NCI-H2171 (cell line): ENCODE results near the gene SDCCAG8.
"Not testable (repeated sequence)": the region's sequence is repeated elsewhere in the genome, so short reads cannot be mapped to it uniquely, and the experiment has no call there.

ENCODE experiments used
- DNase-seq: peaks from one replicate; lab custom pipeline; 2025; lab: John Stamatoyannopoulos, UW

Gene SDCCAG8

DNA sequence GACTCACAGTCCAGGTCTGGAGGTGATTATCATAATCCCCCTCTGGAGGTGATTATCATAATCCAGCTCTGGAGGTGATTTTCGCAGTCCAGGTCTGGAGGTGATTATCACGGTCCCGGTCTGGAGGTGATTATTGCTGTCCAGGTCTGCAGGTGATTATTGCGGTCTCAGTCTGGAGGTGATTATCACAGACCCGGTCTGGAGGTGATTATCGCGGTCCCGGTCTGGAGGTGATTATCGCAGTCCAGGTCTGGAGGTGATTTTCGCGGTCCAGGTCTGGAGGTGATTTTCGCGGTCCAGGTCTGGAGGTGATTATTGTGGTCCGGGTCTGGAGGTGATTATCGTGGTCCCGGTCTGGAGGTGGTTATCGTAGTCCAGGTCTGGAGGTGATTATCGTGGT lies 76.6 kb downstream of the SDCCAG8 start:
- DNase-seq: no peak

DNA sequence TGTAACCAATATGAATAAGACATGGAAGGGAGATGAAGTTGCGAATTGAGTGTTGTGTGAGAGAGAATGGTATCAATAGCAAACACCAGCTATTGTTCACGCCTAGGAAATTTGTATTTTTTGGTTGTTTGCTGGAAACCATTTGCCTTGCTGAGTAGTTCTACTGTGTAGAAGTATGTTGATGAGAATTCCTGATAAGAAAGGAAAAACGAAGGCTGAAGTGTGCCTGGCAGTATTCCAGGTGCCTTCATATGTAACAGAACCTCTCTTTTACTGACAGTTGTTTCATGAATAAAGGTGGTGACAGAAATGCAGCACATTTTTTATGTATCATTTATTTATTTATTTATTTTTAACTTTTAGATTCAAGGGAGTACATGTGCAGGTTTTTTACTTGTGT lies 79.5 kb downstream of the SDCCAG8 start:
- no peak for DNase-seq

DNA sequence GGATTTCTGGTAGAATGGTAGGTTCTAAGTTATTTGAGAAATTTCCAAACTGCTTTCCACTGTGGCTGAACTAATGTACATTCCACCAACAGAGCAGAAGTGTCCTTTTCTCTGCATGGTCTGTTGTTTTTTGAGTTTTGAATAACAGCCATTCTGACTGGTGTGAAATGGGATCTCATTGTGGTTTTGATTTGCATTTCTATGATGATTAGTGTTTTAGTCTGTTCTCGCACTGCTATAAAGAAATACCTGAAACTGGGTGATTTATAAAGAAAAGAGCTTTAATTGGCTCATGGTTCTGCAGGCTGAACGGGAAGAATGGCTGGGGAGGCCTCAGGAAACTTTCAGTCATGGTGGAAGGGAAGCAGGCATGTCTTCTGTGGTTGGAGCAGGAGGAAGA lies 80.3 kb downstream of the SDCCAG8 start:
- no peak for DNase-seq

DNA sequence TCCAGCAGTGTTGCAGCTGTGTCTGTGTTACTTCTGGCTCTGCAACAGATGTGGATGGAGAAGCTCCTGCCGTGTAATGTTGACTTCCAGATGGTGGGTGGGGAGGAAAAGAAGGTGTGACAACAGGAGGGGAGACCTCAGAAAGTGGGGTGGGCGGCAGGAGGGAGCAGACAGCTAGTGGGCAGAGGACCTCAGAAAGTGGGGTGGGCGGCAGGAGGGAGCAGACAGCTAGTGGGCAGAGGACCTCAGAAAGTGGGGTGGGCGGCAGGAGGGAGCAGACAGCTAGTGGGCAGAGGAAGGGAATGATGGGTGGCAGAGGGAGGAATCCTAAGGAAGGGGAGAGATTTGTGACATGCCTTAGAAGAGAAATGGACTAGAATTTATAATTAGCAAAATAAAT lies 83.0 kb downstream of the SDCCAG8 start:
- not testable (repeated sequence) for DNase-seq

DNA sequence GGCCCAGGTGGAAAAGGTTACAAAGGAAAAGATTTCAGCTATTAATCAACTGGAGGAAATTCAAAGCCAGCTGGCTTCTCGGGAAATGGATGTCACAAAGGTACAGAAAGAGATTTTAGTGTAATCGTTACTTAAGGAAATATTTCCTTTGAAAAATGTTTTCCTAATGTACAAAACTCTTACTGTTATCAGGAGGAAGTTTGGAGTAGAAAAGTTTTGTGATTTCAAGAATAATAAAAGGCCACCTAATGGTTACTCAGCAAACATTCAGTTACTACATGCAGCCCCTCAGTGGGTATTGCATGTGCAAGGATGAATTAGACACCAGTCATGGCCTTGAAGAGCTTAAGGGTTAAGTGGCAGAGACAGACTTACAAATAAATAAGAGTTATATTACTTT lies 85.2 kb downstream of the SDCCAG8 start:
- DNase-seq: no peak

DNA sequence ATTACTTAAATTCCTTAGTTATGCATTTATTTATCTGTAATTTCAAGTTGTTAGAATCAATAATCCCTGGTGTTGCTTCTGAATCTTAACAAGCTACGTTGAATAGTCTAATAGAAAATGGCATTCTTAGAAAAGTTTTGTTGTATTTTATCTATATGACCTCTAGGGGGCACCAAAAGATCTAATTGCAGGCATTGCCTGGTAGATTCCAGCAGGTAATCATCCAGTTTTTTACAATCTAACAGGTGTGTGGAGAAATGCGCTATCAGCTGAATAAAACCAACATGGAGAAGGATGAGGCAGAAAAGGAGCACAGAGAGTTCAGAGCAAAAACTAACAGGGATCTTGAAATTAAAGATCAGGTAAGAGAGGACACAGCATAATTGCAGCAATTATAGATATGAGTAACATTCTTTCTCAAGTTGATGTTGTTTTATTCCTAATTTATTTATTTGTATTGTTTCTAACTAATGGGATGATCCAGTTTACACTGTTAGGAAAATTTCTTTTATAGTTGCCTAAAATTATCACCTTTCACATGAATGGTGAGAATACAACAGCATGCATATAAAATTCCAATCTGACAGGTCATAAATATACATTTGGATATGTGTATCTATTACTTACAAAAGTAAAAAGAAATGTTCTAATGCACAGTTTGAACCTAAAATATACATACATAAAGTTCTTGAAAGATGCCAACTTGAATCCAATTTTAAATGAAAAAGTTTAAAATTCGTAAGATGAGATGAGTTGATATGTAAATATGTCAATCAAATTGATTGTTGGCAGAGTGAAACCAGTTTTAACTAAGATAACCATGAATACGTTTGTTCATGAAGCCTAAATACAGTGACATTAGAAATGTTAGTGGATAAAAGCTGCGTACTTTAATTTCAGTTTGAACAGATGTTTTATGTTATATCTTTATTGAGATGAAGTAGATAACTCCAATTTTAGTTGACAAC lies 88.4 kb downstream of the SDCCAG8 start:
- peak; percentile 81 for DNase-seq

DNA sequence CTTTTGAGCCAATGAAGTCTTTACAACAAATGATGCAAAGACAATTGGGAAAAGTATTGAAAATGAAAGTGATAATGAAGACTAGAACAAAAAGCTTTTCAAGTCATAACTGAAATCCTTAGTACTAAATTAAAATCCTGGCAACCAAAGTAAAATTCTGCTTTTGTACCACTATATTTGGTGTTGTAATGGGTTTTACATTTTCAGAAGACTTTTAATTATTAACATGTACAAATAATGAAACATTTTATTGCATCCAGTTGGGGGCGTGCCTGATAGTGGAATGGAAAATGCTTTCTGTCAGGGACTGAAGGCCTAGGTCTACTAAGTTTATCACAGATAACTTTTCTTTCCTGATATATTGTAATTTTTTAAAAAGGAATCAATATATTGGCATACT lies 89.4 kb downstream of the SDCCAG8 start:
- peak; percentile 13 for DNase-seq

DNA sequence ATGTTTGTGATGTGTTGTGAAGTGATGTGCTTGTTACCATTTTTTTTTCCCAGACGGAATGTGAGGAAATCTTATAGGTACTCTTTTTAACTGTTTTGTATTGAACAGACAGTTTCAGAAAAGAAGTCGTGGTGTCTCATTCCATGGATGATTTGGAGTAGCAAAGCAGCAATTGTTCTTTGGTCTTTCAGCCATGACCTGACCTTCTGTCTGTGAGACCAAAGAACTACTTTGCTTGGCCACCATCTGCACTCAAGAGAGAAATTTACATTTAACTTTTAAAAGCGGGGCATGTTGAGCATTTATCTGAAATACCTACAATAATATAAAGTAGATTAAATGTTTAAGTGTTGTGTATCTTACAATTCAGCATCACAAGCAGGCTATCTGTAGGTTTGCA lies 90.2 kb downstream of the SDCCAG8 start:
- DNase-seq: no peak

DNA sequence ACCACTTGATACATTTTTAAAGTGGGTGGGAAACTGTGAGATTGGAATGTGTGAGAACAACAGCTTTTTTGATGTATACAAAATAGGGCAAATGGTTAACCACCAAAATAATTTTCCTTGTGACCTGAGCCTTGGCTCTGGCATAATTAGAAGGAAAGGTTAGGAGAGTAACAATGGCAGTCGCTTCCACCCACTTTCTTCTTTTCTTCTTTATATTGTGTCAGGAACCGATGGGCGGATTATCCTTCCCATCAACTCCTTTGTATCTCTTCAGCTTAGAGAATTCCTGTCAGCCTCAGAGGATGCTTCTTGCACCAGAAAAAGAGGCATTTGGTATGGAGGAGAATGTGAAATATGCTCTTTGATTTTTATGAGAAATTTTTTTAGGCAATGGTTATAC lies 90.6 kb downstream of the SDCCAG8 start:
- no peak for DNase-seq

DNA sequence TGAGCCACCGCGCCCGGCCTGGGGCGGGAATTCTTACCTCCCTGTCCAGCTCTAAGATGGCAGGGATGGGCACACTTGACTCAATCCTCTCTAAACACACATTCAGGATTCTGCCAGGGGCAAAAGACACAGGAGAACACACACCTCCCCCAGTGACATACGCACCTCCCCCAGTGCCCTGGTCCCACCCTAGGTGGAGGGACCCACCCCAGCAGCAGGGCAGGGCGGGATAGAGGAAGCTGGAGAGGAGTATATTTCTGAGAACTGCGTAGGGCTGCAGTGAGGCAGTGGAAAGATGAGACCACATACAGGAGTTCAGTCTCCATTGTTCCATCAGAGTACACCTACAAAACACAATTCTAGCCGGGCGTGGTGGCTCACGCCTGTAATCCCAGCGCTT lies 92.5 kb downstream of the SDCCAG8 start:
- no peak for DNase-seq

DNA sequence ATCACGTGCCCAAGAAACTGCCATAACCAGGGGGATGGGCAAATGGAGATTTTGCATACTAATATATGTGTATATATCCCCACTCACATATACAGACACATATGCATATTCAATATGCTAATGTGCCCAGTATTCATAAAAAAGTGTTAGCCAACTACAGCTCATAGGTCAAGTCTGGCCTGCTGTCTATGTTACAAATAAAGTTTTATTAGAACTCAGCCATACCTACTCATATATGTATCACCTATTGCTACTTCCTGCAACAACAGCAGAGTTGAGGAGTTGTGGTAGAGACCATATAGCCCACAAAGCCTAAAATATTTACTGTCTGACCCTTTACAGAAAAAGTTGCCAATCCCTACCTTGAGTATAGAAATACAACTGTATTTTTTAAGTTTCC lies 93.3 kb downstream of the SDCCAG8 start:
- no peak for DNase-seq

DNA sequence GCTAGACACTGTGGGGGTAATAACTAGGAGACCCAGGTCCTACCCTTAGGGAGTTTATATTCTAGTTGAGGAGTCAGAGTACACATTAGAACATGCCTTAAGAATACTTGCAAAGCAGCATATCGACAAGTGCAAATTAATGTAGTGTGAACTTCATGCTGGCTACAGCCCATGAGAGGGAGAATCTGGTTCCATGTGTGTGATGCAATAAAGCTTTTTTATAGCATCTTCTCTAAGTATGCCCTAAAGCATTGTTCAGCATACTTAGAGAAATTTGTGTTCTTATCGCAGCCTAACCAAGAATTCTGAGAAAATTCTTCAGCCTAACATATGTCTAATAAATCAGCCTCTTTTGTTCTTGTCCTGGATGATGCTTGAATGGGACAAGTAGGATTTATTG lies 95.5 kb downstream of the SDCCAG8 start:
- DNase-seq: no peak

DNA sequence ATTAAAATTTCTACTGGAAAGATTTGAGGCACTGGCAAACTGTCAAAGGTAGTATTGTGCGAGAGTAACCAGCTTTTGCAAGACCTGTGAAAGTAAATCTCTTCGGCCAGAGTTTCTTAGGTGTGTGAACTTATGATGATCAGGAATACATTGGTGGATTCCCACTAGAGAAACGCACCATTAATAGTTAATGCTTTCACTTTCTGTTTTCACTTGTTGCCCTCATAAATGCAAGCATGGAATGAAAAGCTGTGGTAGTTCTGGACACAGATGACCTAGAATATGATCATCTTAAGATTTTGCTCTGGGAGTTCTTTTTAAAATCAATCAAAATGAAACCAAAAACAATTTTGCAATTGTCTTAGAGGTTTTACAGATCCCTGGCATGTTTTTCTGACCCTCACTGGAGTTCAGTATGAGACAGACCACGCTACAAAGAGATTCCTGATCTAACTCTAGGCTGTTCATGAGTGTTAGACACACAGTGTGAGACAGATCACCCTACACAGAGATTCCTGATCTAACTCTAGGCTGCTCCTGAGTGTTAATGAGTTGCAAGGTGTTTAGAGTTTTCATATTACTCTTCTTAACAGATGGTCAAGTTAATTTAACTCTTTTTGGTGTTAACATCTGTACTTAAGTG lies 98.8 kb downstream of the SDCCAG8 start:
- no peak for DNase-seq

DNA sequence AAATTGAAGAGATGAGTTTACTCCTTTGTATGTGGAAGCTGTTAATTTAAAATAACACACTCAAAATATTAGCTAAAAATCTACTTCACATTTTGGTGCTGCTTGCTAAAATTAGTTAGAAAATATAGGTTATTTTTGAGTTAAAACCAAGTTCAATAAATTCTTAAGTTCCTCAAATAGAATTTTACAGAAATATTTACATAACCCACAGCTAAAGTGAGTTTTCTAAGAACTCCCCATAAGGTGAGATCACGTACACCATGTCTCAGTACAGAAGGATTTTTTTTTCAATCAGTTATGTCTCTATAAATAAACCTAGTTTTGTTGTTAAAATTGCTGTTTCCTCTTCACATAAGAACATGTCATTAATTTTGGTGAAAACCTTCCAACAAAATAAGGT lies 108.0 kb downstream of the SDCCAG8 start:
- no peak for DNase-seq

DNA sequence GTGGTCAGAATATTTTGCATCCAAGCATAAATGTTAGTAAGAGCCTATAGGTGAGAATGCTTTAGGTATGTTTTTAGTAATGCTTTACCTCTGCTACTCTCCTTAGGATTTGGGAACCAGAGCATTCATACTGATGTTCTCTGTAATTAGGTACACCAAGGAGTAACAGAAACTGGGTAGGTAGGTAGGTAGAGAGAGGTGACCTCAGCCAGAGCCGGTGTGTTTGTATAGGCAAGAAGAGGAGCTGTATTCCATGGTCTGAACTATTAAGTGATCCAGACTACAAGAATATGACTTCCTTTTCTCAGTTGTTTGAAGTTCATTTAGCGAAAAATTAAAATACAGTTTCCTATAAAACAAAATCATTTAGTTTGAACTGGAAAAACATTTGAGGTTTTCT lies 108.5 kb downstream of the SDCCAG8 start:
- DNase-seq: no peak

DNA sequence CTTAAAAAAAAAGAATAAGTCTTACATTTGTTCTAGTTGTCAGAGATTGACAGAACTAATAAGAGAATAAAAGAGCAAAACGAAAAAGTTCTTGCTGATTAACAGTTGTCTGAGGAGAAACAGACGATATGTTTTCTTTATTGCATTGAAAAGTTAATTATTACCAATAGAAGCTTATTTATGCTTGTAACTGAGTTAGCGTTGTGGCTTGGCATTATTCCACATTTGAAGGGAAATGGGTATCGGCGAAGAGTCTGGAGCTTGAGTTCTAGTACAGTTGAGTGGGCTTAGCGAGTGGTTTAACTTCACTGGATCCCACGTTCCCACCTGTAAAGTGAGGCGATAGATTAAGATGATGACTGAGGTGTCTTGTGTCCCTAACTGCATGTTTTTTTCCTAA lies 109.0 kb downstream of the SDCCAG8 start:
- DNase-seq: no peak

DNA sequence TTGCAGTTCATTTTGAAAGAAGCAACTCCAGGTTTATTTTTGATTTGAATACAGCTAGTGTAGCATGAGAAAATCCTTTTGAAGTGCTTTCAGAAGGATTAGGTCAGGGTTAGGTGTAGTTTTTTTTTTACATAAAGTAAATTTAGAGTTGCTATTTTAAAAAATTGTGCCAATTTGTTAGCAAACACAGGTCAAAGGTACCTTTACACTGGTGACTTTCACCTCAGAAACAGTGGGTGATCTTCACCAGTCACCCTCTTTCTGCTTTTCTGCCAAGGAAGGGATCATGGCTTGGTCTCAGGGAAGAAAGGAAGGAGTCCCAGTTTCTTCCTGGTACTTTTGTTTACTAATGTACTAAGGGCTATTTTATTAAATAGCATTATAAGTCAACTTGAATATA lies 111.5 kb downstream of the SDCCAG8 start:
- DNase-seq: no peak

DNA sequence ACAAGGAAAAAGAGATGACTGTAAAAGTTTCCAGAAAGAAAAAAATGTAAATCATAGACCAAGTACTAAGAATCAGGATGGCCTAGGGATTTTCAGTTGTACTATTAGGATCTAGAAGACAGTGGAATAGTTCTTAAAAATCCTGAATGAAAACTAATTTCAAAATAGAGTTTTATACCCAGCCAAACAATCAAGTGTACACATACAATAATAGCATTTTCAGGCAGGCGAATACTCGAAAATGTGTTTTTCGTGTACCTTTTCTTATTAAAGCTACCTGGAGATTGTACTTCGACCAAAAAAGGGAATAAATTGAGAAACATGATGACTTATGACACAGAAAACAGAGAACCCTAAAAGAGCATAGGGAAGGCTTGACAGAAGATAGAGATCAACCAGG lies 118.6 kb downstream of the SDCCAG8 start:
- DNase-seq: no peak

DNA sequence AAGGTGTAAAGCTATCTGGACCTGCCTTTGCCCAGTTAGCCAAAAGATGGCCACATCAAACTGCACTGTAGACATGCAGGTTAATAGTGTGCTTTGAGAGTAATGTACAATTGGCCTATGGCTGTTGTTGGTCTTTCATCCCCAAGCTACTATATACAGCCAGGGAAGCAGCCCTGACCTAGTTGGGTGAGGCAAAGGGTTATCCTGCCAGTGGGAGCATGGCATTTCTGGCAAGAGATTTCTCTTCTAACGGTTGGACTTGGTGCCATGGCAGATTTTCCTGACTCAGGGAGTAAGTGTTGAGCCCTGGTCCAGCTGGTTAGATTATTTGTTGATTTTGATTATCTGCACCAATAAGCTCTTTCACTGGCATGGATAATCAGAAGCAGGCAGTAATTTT lies 119.8 kb downstream of the SDCCAG8 start:
- no peak for DNase-seq

DNA sequence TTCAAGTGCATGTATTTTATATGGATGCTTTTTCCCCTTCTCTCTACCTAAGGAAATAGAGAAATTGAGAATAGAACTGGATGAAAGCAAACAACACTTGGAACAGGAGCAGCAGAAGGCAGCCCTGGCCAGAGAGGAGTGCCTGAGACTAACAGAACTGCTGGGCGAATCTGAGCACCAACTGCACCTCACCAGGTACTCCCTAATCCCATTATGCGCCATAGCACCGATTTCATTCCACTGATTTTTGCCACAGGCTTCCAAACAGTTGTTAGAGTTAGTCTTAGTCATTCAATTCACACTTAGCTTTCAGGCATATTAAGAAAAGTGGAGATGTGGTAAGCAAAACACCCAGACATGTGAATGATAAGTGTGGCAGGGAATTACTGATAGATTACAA lies 122.8 kb downstream of the SDCCAG8 start:
- no peak for DNase-seq

DNA sequence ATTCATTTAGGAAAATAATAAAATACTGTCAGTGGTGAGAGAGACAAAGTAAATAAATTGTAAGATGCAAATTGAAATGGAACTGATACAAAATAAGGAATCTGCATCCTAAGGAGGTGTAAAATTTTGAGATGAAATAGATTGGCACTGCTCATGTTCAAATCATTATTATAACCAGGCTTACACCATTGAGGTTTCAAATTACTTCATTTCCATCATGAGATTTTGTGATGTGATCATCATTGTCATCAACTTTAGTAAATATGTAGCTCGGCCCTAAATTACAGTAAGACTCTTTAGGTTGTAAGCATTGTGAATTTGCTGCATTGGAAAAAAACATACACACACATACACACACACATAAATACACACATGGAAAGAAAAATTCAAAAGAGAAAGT lies 123.4 kb downstream of the SDCCAG8 start:
- no peak for DNase-seq

DNA sequence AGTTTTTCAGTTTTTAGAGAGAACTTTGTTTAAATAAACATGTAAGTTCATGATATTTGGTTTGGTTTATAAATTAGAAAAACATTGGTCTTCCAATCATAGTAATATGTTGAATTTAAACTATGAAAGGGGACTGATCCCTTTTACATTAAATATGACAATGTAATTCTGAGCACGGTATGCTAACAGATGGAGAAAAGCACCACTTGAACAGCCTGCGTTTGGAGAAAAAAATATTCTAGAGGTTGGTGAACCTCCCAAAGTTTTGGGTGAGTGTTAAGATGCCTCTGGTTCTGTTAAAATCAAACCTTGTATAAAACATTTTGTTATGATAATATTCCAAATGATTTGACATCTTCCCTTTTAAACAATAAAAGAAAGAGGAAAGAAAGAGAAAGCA lies 123.9 kb downstream of the SDCCAG8 start:
- peak; percentile 8 for DNase-seq

DNA sequence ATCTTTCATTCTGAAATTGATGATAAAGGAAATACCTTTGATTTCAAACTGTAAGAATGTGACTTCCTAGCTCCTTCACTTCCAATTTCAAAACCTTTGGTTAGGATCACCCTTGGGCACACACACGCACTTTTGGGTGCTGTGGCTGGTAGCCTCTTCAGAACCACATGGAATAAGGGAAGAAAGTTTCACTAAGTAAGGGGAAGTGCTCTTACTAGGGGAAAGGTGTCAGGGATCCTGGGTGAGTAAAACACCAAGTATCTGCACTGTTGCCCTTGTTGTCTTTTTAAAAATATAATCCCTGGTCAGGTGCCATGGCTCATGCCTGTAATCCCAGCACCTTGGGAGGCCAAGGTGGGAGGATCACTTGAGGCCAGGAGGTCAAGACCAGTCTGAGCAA lies 132.4 kb downstream of the SDCCAG8 start:
- no peak for DNase-seq
